ENCODE data around the gene FRMPD4.
"Not testable (repeated sequence)": the region's sequence is repeated elsewhere in the genome, so short reads cannot be mapped to it uniquely, and the experiment has no call there.

FRMPD4 gene

GRCh38 chrX:12441381-12442128 lies 303.3 kb downstream of the FRMPD4 start:
- peak; percentile 4 for DNase-seq (ENCODE audit: low spot score)

DNA sequence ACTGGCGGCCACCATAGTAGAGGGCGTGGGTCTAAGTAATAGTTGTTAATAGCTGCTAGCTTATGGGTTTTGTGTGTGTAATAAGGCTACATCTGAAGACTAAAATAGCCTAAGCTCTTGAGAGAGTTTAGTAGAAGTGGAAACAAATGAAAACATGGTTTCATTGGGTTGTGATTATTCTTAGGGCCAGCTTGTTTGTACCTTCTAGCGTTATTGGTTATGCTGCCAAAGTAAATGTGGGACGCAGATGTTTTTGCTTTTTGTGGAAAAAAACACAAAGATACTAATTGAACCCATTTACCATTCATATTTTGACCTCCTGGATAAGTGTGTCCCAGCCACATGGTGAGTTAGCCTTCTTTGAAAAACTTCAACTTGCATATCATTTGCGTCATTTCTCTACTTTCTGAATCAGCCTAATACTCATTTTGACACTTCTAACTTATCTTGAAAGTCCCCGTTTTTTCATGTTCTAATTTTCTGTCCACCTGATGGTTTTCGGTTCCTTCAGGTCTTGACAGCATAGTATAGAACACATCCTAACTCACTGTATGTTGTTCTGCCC lies 305.3 kb downstream of the FRMPD4 start:
- no peak for DNase-seq (ENCODE audit: low spot score)

GRCh38 chrX:12446342-12447075 lies 308.2 kb downstream of the FRMPD4 start:
- DNase-seq (ENCODE audit: low spot score), result no peak

GRCh38 chrX:12447448-12448064 lies 309.3 kb downstream of the FRMPD4 start:
- peak; percentile 24 for DNase-seq (ENCODE audit: low spot score)

GRCh38 chrX:12452268-12452667 lies 314.0 kb downstream of the FRMPD4 start:
- no peak for DNase-seq (ENCODE audit: low spot score)

- no peak for DNase-seq (ENCODE audit: low spot score)
Observed at GRCh38 chrX:12460929-12461328, 322.7 kb downstream of the FRMPD4 start.

- DNase-seq (ENCODE audit: low spot score), result no peak
Observed at GRCh38 chrX:12463052-12463451, 324.8 kb downstream of the FRMPD4 start.

GRCh38 chrX:12463873-12464272 lies 325.6 kb downstream of the FRMPD4 start:
- no peak for DNase-seq (ENCODE audit: low spot score)

DNA sequence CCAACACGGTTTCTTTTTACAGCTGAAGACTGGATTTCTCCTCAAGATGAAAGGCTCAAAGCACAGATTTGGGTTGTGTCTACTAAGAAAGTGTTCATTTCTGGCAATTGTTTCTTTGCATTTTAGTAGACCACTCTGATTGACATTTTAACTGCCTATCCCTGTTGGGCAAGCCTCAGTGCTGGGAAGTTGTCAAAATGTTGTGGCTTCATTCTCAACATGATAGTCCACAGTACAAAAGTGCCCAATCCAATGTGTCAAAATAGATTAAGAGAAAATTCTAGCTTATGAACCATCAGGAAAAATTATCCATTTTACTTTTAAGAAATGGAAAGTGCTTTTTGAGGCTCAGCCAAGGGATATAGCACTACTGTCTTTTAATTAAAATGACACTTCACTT lies 329.0 kb downstream of the FRMPD4 start:
- DNase-seq (ENCODE audit: low spot score), result no peak

GRCh38 chrX:12469296-12469695 lies 331.0 kb downstream of the FRMPD4 start:
- DNase-seq (ENCODE audit: low spot score), result no peak

GRCh38 chrX:12471061-12471460 lies 332.8 kb downstream of the FRMPD4 start:
- DNase-seq (ENCODE audit: low spot score), result no peak

GRCh38 chrX:12480956-12481355 lies 342.7 kb downstream of the FRMPD4 start:
- DNase-seq (ENCODE audit: low spot score), result no peak

GRCh38 chrX:12488220-12488619 lies 349.9 kb downstream of the FRMPD4 start:
- DNase-seq (ENCODE audit: low spot score), result no peak

DNA sequence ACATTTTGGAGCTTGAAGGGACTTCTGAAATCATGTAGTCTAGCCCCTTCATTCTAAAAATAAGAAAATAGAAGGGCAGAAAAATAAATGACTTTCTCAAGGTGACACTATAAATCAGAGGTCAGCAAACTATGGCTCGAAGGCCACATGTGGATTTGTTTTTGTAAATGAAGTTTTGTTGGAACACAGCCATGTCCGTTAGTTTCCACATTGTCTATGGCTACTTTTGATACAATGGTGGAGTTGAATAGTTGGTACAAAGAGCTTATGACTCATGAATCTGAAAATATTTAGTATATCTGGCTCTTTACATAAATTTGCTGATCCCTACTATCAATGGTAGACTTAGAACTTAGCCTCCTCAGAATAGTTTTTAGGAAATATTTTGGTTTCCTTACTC lies 350.5 kb downstream of the FRMPD4 start:
- no peak for DNase-seq (ENCODE audit: low spot score)

DNA sequence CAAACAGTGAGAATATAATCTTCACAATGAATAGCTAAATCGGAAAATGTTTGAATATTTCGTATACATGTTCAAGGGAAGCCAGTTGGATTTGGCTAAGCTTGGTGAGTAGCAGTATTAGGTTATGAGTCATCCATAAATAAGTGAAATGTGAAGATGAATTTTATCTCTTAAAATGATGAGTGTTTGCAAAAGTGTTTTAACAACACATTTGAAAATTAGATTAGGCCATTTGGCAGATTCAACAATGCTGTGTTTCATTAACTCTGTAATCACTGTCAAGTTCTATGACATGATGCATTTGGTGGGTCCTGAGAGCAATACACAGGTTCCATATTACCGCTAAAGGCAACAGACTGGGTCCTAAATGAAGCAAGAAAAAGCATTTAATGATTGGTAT lies 351.1 kb downstream of the FRMPD4 start:
- DNase-seq (ENCODE audit: low spot score), result no peak

GRCh38 chrX:12494400-12495138 lies 356.3 kb downstream of the FRMPD4 start:
- DNase-seq (ENCODE audit: low spot score), result no peak

GRCh38 chrX:12496343-12496742 lies 358.1 kb downstream of the FRMPD4 start:
- no peak for DNase-seq (ENCODE audit: low spot score)

- DNase-seq (ENCODE audit: low spot score), result no peak
Observed at GRCh38 chrX:12497832-12498591, 359.7 kb downstream of the FRMPD4 start.

GRCh38 chrX:12505127-12505526 lies 366.9 kb downstream of the FRMPD4 start:
- DNase-seq (ENCODE audit: low spot score), result no peak

DNA sequence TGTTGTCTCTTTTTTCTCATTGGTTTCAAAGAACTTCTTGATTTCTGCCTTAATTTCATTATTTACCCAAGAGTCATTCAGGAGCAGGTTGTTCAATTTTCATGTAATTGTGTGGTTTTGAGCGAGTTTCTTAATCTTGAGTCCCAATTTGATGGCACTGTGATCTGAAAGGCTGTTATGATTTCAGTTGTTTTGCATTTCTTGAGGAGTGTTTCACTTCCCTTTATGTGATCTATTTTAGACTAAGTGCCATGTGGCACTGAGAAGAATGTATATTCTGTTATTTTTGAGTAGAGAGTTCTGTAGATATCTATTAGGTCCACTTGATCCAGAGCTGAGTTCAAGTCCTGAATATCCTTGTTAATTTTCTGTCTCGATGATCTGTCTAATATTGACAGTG lies 377.1 kb downstream of the FRMPD4 start:
- DNase-seq (ENCODE audit: low spot score), result not testable (repeated sequence)

DNA sequence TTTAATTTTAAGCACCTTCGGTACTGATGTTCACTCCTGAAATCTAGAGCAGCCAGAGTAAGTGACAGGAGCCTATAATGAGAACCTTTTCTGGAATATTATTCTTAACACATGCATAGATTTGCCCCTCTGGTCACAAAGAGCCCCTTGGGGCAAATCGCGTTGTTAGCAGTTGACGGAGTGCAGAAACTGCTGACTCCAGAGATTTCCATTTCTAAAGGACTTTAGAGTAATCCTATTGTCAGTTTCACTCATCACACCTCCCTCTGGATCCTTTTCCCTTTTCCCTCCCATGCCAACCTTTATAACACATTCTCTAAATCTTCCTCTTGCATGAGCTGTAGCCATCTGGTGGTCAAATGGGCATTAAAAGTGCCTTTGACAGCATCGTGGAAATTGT lies 388.0 kb downstream of the FRMPD4 start:
- DNase-seq (ENCODE audit: low spot score), result no peak
